B cell (primary cell): ENCODE measurements around the gene INKA1. TPM values are rescaled to one million over a fixed set of nuclear protein-coding genes. Genes with fewer than 3 reads are reported as not detected.

Source experiments
- ATAC-seq: fragments of 200-7000 bp; cut with Tn5 transposase; one replicate; pipeline ENCODE4 v1.10.0; 2021; ENCODE audit warnings: low read depth, mild to moderate bottlenecking, moderate number of reproducible peaks, moderate library complexity
- CTCF ChIA-PET: fragments of 350-600 bp; sonication (Branson Sonifier 250); formaldehyde crosslinking; loops from one replicate; lab custom pipeline; 2021; ENCODE audit warnings: antibody characterized with exemption, inconsistent platforms; lab: Charles Lee
- POLR2A ChIA-PET: fragments of 350-600 bp; sonication (Branson Sonifier 250); formaldehyde crosslinking; loops from one replicate; lab custom pipeline; 2021; ENCODE audit warnings: antibody characterized with exemption; lab: Charles Lee
- DNase-seq: peaks from one replicate; pipeline ENCODE4 v3.0.0; 2013
- H2AFZ ChIP-seq: 2 replicates; pipeline ENCODE4 v1.6.1; 2012; ENCODE audit warnings: mild to moderate bottlenecking, low read depth, low read length; ENCODE audit not compliant: insufficient read depth, poor library complexity, severe bottlenecking
- H3K27ac ChIP-seq, 2 donors: 1 replicate in 1 of 2; 2 replicates in 1 of 2; pipeline ENCODE4 v1.5.1; 2012 to 2013; ENCODE audit warnings: low read length in 2 of 2, mild to moderate bottlenecking in 2 of 2, moderate library complexity in 1 of 2
- H3K27me3 ChIP-seq, 4 experiments: fragments of 200-600 bp in 1 of 4; sonication (generic) in 1 of 4; replicated peaks in 1 of 4; 1 replicate in 2 of 4; 2 replicates in 2 of 4; pipeline versions ENCODE4 v1.6.1 to v1.7.0; 2013 to 2016; ENCODE audit warnings: low read length in 3 of 4, mild to moderate bottlenecking in 2 of 4, mixed read lengths in 1 of 4, moderate library complexity in 1 of 4; ENCODE audit not compliant: insufficient read depth in 4 of 4, control insufficient read depth in 3 of 4; ENCODE audit errors: control extremely low read depth in 1 of 4
- H3K36me3 ChIP-seq, 2 experiments: replicated peaks in 1 of 2; 1 replicate in 1 of 2; 2 replicates in 1 of 2; pipeline versions ENCODE4 v1.6.1 to v1.7.1; 2013; ENCODE audit warnings: low read length in 1 of 2; ENCODE audit not compliant: insufficient read depth in 2 of 2, control insufficient read depth in 1 of 2; ENCODE audit errors: control extremely low read depth in 1 of 2, extremely low read depth in 1 of 2
- H3K4me1 ChIP-seq, 2 donors: fragments of 200-600 bp in 1 of 2; sonication (generic) in 1 of 2; 1 replicate in 1 of 2; 2 replicates in 1 of 2; pipeline versions ENCODE4 v1.5.1 to v1.6.1; 2013 to 2017; ENCODE audit warnings: low read length in 2 of 2; ENCODE audit not compliant: control insufficient read depth in 2 of 2, insufficient read depth in 2 of 2
- H3K4me2 ChIP-seq: replicated peaks from 2 replicates; pipeline ENCODE3; 2012; ENCODE audit warnings: mild to moderate bottlenecking, low read depth, low read length; ENCODE audit not compliant: poor library complexity, severe bottlenecking
- H3K4me3 ChIP-seq, 5 experiments: fragments of 200-600 bp in 1 of 5; sonication (generic) in 1 of 5; 1 replicate in 3 of 5; 2 replicates in 2 of 5; pipeline versions ENCODE4 v1.5.1 to v1.7.0; 2011 to 2016; ENCODE audit warnings: low read length in 4 of 5, mild to moderate bottlenecking in 4 of 5, low read depth in 2 of 5, control low read depth in 1 of 5, moderate library complexity in 1 of 5; ENCODE audit not compliant: insufficient read depth in 1 of 5; ENCODE audit errors: control extremely low read depth in 1 of 5, extremely low read depth in 1 of 5
- H3K79me2 ChIP-seq: fragments of 200-600 bp; sonication (generic); one replicate; pipeline ENCODE4 v1.6.0; 2016; ENCODE audit warnings: low read length; ENCODE audit not compliant: control insufficient read depth, insufficient read depth
- H3K9ac ChIP-seq: fragments of 200-600 bp; sonication (generic); 2 replicates; pipeline ENCODE4 v1.6.1; 2017; ENCODE audit warnings: mild to moderate bottlenecking, low read length, moderate library complexity
- H3K9me3 ChIP-seq, 3 donors: one replicate each; pipeline versions ENCODE4 v1.6.1 to v1.7.1; 2013; ENCODE audit warnings: low read length in 2 of 3; ENCODE audit not compliant: control insufficient read depth in 2 of 3, insufficient read depth in 1 of 3; ENCODE audit errors: control extremely low read depth in 1 of 3
- H4K20me1 ChIP-seq: 2 replicates; pipeline ENCODE4 v1.6.0; 2012; ENCODE audit warnings: mild to moderate bottlenecking, low read length; ENCODE audit not compliant: insufficient read depth, control insufficient read depth, poor library complexity, severe bottlenecking
- H3K27ac Mint-ChIP-seq: one replicate; pipeline ENCODE4 v1.8.0; 2021; ENCODE audit warnings: mixed read lengths
- H3K27me3 Mint-ChIP-seq: one replicate; pipeline ENCODE4 v1.8.0; 2021; ENCODE audit warnings: mixed read lengths
- H3K4me1 Mint-ChIP-seq: one replicate; pipeline ENCODE4 v1.8.0; 2021; ENCODE audit warnings: mixed read lengths
- H3K4me3 Mint-ChIP-seq: one replicate; pipeline ENCODE4 v1.8.0; 2021; ENCODE audit warnings: mixed read lengths
- H3K9me3 Mint-ChIP-seq: one replicate; pipeline ENCODE4 v1.8.0; 2022; ENCODE audit warnings: mixed read lengths; ENCODE audit not compliant: insufficient read depth
- EZH2 ChIP-seq: IDR thresholded peaks from 2 replicates; pipeline ENCODE4 v1.6.1; 2012; ENCODE audit warnings: borderline replicate concordance, low read depth, mild to moderate bottlenecking, moderate library complexity, low read length; ENCODE audit not compliant: insufficient read depth, poor library complexity, severe bottlenecking
- WGBS: methylation state at CpG from one replicate; pipeline ENCODE4 v1.1.5; 2013; ENCODE audit warnings: missing lambda C conversion rate; ENCODE audit not compliant: insufficient coverage; 5-methylcytosine and 5-hydroxymethylcytosine counted together
- intact Hi-C: fragments of 100-400 bp; cut with micrococcal nuclease; formaldehyde crosslinking; loops from one replicate; pipeline ENCODE4 v1.10.0; 2022
- polyA plus RNA-seq: library from polyadenylated mRNA; depleted of rRNA; stranded (reverse); fragments of >200 nt; gene quantifications from 2 replicates; pipeline ENCODE4 v1.2.3, GENCODE V29; 2012
- total RNA-seq, 2 donors: library from RNA; stranded (reverse); fragments of 120-200 nt in 1 of 2; gene quantifications; 1 replicate in 1 of 2; 2 replicates in 1 of 2; pipeline versions ENCODE4 v1.2.3 to v1.2.4, GENCODE V29; 2013 to 2022
- TF ChIP-seq, protein P1 (sequence below): fragments of 200-600 bp; IDR thresholded peaks from one replicate; pipeline ENCODE4 v1.8.0; 2022; ENCODE audit warnings: antibody characterized with exemption, mild to moderate bottlenecking

INKA1 gene
- total and polyA plus RNA-seq, 2 donors (not counting 1 experiment from before 2014, with no cell fraction given), result 24.0 to 28.2 TPM

DNA sequence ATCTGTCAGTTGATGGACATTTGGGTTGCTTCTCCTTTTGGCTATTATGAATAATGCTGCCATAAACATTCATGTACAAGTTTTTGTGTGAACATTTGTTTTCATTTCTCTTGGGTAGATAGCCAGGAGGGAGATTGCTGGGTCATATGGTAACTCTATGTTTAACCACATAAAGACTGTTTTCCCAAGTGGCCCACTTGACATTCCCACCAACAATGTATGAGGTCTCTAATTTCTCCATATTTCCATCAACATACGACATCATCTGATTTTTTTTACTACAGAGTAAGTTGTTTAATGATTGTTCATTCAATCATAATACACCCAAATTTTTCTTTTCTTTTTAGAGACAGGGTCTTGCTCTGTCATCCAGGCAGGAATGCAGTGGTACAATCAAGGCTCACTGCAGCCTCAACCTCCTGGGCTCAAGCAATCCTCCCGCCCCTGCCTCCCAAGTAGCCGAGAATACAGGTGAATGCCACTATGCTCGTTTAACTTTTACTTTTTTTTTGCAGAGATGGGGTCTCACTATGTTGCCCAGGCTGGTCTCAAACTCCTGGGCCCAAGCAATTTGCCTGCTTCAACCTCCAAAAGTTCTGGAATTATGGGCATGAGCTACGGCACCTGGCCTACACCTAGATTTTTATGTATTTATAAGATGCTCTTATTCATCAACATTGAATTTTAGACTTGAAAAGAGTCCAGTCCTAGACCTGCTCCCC is 23.5 kb upstream of the INKA1 start:
- intact Hi-C loops, result loop anchor here (10.0 kb wide), 1 partner anchor 55 kb away; no protein-coding TSS in a partner anchor

More for the DNA sequence above, 23.5 kb upstream of the INKA1 start:
- Histone ChIP-seq H3K36me3 (peaks cover 8 to 31% of the 10 kb centered on the region in 2 experiments), H3K27ac (no peak overlapping the region), H3K4me3 (no peak overlapping the region), H4K20me1 (peaks cover 61% of the 10 kb centered on the region), H3K9me3 (no peaks in the 10 kb centered on the region), H3K4me2 (no peak overlapping the region), H2AFZ (no peak overlapping the region), H3K9ac (no peak overlapping the region), H3K4me1 (peaks cover 0 to 8% of the 10 kb centered on the region in 2 donors), H3K27me3 (no peaks in the 10 kb centered on the region), H3K79me2 (peaks cover 99% of the 10 kb centered on the region)
- ChIA-PET POLR2A (no interaction called here), CTCF (interaction anchor here (0.6 kb wide), 1 partner anchor 1997 kb away, joined by 3 read pairs; no protein-coding TSS in a partner anchor)
- no peaks in the 10 kb centered on the region for H3K27me3 Mint-ChIP-seq
- no peaks in the 10 kb centered on the region for H3K9me3 Mint-ChIP-seq
- no peak for ATAC-seq
- no peak overlapping the region for H3K27ac Mint-ChIP-seq
- no peak for DNase-seq
- no peak for TF ChIP-seq EZH2
- TF ChIP-seq, protein P1, sequence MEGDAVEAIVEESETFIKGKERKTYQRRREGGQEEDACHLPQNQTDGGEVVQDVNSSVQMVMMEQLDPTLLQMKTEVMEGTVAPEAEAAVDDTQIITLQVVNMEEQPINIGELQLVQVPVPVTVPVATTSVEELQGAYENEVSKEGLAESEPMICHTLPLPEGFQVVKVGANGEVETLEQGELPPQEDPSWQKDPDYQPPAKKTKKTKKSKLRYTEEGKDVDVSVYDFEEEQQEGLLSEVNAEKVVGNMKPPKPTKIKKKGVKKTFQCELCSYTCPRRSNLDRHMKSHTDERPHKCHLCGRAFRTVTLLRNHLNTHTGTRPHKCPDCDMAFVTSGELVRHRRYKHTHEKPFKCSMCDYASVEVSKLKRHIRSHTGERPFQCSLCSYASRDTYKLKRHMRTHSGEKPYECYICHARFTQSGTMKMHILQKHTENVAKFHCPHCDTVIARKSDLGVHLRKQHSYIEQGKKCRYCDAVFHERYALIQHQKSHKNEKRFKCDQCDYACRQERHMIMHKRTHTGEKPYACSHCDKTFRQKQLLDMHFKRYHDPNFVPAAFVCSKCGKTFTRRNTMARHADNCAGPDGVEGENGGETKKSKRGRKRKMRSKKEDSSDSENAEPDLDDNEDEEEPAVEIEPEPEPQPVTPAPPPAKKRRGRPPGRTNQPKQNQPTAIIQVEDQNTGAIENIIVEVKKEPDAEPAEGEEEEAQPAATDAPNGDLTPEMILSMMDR, result no peak
- peaks cover 28% of the 10 kb centered on the region for H3K4me1 Mint-ChIP-seq
- no peak overlapping the region for H3K4me3 Mint-ChIP-seq
- WGBS, result 96% methylated on average over 3 of the region's 5 CpGs
